ENCODE data around the gene MRPL36. TPM values are rescaled to one million over a fixed set of nuclear protein-coding genes. Genes with fewer than 3 reads are reported as not detected.
"Not testable (repeated sequence)": the region's sequence is repeated elsewhere in the genome, so short reads cannot be mapped to it uniquely, and the experiment has no call there.

The MRPL36 gene
- total RNA-seq = 100 to 1,000 TPM in 2 of 8 experiments, 10 to 100 TPM in 6; 38.8 to 113 (median 66.9) TPM

DNA sequence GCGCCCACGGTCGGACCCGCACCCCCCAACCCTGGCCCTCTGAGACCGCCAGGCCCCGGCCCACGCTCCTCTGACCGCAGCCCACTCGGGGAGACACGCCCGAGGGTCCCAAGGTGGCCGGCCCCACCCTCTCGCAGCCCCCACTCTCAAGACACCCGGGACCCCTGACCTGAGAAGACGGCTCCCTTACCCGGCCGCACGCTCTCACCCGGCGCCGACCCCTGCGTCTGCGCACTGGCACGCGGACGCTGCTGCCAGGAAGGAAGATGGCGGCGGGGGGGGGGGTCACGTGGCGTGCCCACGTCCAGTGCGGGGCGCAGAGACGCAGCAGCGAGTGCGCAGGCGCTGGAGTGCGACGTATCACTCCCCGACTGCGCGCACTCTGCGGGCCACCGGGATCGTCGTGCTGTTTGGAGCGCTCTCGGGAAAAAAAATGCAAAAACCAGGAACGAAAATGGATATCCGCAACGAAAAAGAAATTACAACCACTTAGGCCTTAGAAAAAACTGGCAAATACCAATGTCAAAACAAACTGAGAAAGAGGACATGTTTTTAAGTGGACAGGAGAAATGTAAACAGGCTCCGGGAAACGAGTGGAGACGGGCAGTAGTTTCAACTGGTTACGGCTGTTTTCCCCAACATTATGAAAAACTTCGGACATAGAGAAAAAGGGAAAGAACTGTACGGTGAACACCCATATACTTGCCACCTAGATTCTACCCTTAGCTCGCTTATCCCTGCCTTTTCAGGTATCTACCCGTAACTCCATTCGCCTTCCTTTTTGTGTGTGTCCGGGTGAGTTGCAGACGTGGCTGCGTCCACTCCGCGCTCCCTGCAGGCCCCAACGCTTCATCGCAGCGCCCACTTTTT is at the start of gene MRPL36:
TSS of gene MRPL36 (minus strand) at position 236 of the 870 bp plus-strand sequence. CDS start 902 bp downstream, outside the sequence.
- peak within 1 kb of the TSS; percentile 51 to 99 (median 88) for H3K4me3 ChIP-seq
- peaks cover 3 to 6% of the 10 kb centered on the region in 2 donors for H3K4me1 ChIP-seq (replicated peaks in 1 of 2)
- H3K27ac ChIP-seq = peak within 1 kb of the TSS; percentile 86 to 93
- ATAC-seq (replicated peaks in 6 of 8) = peak; percentile 67 to 88 (median 77)
- in situ Hi-C loops (cut with MboI; ENCODE audit: low pct_unique_long_range_greater_than_20kb in 2 of 9, low sequenced_read_pairs in 9 of 9, unreplicated experiment in 9 of 9) = no loop called here
- WGBS, 10 experiments = 0 to 46% (median 11%) methylated on average over 5 to 26 of the region's 68 CpGs; no CpG with 5 or more reads in 3 of the 10 experiments

DNA sequence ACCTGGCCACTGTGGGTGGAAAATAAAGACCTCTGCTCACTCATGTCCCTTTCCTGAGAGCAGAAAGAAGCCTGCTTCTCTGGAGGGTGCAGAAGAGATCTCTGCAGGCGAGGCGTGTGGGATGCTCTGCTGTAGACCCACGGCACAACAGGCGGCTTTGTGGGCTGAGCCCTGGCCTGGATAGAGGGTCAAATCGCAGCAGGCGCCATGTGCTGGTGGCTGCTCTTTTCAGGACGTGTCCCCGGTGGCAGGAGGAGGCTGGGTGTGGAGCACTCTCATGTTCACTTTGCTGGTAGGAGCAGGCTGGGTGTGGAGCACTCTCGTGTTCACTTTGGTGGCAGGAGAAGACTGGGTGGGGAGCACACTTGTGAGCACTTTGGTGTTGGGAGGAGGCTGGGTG is 48.0 kb upstream of the MRPL36 start:
- in situ Hi-C loops (cut with MboI; ENCODE audit: low pct_unique_long_range_greater_than_20kb in 2 of 9, low sequenced_read_pairs in 9 of 9, unreplicated experiment in 9 of 9) = no loop called here

DNA sequence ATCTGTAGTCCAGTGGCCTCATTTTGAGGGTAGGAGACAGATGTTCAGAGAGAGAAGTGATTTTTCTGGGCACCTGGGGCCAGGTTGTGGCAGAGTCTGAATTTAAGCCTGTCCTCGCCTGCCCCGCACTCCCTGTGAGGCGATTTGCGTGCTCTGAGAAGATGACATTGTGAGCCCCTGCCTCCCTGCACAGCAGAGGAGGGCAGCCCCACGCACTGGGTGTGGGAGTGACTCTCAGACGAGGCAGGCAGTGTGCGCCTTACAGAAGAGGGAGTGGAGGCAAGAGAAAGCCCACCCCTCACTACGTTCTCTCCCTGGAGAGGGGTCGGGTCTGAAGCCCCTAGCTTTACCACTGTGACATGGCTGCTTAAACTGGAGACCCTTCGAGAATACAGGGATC is 47.4 kb upstream of the MRPL36 start:
- ATAC-seq (replicated peaks in 6 of 8) = no peak
- H3K27ac ChIP-seq = no peak overlapping the region
- H3K4me3 ChIP-seq = no peak overlapping the region
- peaks cover 10 to 14% of the 10 kb centered on the region in 2 donors for H3K4me1 ChIP-seq (replicated peaks in 1 of 2)
- in situ Hi-C loops (cut with MboI; ENCODE audit: low pct_unique_long_range_greater_than_20kb in 2 of 9, low sequenced_read_pairs in 9 of 9, unreplicated experiment in 9 of 9) = no loop called here
- WGBS, 10 experiments = 7 to 92% (median 56%) methylated on average over 2 to 7 of the region's 10 CpGs; no CpG with 5 or more reads in 4 of the 10 experiments

More for the DNA sequence above, 48.0 kb upstream of the MRPL36 start:
- 0 to 67% (median 57%) methylated on average over 1 to 5 of the region's 9 CpGs; no CpG with 5 or more reads in 3 of the 10 experiments for WGBS, 10 experiments
- H3K27ac ChIP-seq = no peak overlapping the region
- H3K4me3 ChIP-seq = no peak overlapping the region
- no peak for ATAC-seq (replicated peaks in 6 of 8)
- H3K4me1 ChIP-seq (replicated peaks in 1 of 2) = peaks cover 5 to 10% of the 10 kb centered on the region in 2 donors

DNA sequence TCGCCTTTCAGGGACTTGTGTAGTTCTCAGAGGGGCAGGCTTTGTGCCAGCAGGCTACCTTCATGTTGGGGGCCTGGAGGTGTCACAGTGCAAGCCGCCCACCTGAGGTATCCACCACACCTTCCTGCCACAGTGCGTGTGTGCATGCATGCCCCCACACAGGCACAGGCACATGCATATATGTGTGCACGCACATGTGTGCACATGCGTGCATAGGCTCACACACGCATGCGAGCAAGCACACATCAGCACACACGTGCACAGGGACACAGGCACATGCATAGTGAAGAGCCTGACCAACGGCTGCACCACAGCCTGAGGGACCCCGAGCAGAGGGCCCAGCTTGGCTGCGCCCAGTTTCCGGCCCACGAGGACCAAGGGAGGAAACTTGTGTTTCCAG is 46.9 kb upstream of the MRPL36 start:
- no peak for ATAC-seq (replicated peaks in 6 of 8)
- 20 to 100% (median 77%) methylated on average over 1 to 4 of the region's 13 CpGs; no CpG with 5 or more reads in 6 of the 10 experiments for WGBS, 10 experiments
- in situ Hi-C loops (cut with MboI; ENCODE audit: low pct_unique_long_range_greater_than_20kb in 2 of 9, low sequenced_read_pairs in 9 of 9, unreplicated experiment in 9 of 9) = no loop called here
- H3K4me3 ChIP-seq = no peak overlapping the region
- H3K4me1 ChIP-seq (replicated peaks in 1 of 2) = peaks cover 13 to 16% of the 10 kb centered on the region in 2 donors
- H3K27ac ChIP-seq = no peak overlapping the region

DNA sequence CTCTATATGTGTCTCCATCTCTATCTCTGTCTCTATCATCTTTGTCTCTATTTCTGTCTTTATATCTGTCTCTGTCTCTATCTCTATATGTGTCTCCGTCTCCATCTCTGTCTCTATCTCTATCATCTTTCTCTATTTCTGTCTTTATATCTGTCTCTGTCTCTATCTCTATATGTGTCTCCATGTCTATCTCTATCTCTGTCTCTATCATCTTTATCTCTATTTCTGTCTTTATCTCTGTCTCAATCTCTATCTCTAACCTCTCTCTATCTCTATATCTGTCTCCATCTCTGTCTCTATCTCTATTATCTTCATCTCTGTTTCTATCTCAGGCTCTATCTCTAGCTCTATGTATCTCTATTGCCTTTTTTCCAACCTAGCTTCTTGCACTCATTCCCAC is 46.1 kb upstream of the MRPL36 start:
- H3K27ac ChIP-seq = no peak overlapping the region
- no peak overlapping the region for H3K4me3 ChIP-seq
- WGBS, 10 experiments = 38 to 100% (median 87%) methylated on average over 1 of the region's 1 CpG
- in situ Hi-C loops (cut with MboI; ENCODE audit: low pct_unique_long_range_greater_than_20kb in 2 of 9, low sequenced_read_pairs in 9 of 9, unreplicated experiment in 9 of 9) = no loop called here
- ATAC-seq (replicated peaks in 6 of 8) = no peak
- peaks cover 18% of the 10 kb centered on the region in 2 donors for H3K4me1 ChIP-seq (replicated peaks in 1 of 2)

DNA sequence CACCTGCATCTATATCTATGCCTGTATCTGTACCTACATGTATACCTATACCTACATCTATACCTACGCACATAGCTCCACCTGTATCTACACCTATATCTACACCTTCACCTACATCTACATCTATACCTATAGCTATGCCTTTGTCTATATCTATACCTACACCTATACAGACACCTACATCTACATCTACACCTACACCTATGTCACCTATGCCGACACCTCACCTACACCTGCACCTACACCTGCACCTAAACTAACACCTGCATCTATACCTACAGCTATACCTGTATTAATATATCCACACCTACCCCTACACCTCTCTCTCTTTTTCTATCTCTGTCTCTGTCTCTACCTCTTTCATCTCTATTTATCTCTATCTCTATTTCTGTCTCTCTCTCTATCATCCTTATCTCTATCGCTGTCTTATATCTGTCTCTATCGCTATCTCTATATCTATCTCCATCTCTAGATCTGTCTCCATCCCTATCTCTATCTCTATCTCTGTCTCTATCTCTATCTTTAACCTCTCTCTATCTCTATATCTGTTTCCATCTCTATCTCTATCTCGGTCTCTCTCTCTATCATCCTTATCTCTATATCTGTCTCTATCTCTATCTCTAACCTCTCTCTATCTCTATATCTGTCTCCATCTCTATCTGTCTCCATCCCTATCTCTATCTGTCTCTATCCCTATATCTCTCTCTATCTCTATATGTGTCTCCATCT is 45.2 kb upstream of the MRPL36 start:
- in situ Hi-C loops (cut with MboI; ENCODE audit: low pct_unique_long_range_greater_than_20kb in 2 of 9, low sequenced_read_pairs in 9 of 9, unreplicated experiment in 9 of 9) = no loop called here
- no peak for ATAC-seq (replicated peaks in 6 of 8)
- WGBS, 10 experiments = 84 to 98% (median 93%) methylated on average over 3 to 5 of the region's 5 CpGs
- Histone ChIP-seq H3K27ac (no peak overlapping the region), H3K4me3 (no peak overlapping the region), H3K4me1 (replicated peaks in 1 of 2) (peaks cover 19 to 26% of the 10 kb centered on the region in 2 donors)

DNA sequence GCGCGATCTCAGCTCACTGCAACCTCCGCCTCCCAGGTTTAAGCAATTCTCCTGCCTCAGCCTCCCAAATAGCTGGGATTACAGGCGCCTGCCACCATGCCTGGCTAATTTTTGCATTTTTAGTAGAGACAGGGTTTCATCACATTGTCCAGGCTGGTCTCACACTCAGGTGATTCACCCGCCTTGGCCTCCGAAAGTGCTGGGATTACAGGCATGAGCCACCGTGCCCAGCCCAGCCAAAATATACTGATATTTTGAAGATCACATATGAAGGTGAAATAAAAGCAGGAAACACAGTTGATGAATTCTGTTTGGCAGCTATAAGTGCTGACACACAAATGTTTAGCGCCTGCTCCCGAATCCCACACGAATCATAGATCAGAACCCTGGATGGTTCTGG is 44.1 kb upstream of the MRPL36 start:
- in situ Hi-C loops (cut with MboI; ENCODE audit: low pct_unique_long_range_greater_than_20kb in 2 of 9, low sequenced_read_pairs in 9 of 9, unreplicated experiment in 9 of 9); H3K4me3 ChIP-seq; ATAC-seq (replicated peaks in 6 of 8); H3K27ac ChIP-seq: not testable (repeated sequence)
- WGBS, 10 experiments = 0 to 100% (median 93%) methylated on average over 1 to 5 of the region's 10 CpGs; no CpG with 5 or more reads in 3 of the 10 experiments
- H3K4me1 ChIP-seq (replicated peaks in 1 of 2) = peaks cover 19 to 33% of the 10 kb centered on the region in 2 donors

DNA sequence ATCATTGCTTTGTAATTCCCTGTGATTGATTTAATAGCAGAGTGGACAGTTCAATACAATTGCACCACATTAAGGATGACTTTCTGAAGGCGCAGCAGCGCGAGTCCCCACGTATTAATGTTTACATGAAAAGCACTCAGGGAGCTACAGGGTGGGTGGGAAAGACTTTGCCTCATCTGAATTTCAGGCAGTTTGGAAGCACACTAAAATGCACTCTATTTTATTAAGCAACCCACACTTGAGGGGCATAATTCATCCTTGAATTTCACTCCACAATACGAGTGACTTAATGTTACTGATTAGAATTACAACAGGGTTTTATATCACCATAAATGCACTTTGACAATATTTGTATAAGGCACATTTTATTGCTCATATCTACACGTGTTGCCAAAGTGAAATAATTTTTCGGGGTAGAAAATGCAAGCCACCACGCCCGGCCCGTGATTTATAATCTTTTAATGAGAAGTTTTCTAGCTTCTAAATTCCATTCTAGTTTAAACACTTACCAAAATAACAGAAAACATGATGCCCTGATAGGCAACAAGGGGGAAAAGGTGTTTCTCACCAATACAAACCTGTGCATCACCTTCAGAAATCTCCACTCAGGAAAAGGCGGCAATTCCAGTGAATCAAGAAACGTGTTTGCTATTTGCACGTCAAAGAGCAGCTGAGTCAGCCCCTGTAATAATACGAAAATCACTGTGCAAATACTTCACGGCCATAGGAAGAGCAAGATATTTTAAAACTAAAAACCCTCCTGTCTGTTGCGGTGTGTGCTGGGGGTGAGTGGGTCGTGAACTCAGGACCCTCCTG is 42.6 kb upstream of the MRPL36 start:
- Histone ChIP-seq H3K4me1 (replicated peaks in 1 of 2) (peaks cover 19 to 33% of the 10 kb centered on the region in 2 donors), H3K27ac (no peak overlapping the region), H3K4me3 (no peak overlapping the region)
- in situ Hi-C loops (cut with MboI; ENCODE audit: low pct_unique_long_range_greater_than_20kb in 2 of 9, low sequenced_read_pairs in 9 of 9, unreplicated experiment in 9 of 9) = no loop called here
- 27 to 81% (median 58%) methylated on average over 6 to 15 of the region's 17 CpGs; no CpG with 5 or more reads in 1 of the 10 experiments for WGBS, 10 experiments
- ATAC-seq (replicated peaks in 6 of 8) = peak in 3 of 8 experiments; percentile 34 to 65 (median 63)

DNA sequence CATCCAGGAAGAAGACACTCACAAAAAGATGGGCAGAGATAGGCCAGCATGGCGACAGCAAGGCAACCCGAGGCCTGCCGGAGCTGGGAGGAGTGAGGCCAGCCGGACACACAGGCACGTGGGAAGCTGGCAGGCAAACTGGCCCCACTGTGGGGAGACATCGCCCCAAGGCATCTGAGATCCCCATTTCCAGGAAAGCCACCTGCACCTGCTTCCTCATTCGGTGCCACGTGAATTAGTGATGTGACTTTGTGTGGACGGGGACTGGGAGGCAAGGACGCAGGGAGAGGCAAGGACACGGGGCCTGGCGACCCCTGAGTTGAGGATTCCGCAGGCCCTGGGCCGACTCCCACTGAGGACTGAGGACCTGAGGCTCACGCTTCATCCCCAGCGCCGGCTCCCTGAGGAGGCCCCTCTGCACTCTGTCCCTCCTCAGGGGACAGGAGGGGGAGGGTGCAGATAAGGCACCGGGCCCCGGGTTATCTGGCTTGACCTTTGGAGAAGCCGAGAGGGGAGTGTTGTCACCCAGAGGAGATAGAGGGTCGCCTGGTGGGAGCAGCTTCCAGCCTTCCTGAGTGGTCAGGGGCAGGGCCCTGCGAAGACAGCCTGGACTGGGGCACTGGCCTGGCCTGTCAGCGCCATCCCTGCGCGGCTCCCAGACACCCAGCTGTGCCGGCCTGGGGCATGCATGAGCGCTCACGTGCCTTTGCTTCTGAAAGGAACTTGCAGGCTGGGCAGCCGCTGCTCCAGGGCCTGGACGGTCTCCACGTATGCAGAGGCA is 41.3 kb upstream of the MRPL36 start:
- H3K4me3 ChIP-seq = no peak overlapping the region
- no peak overlapping the region for H3K27ac ChIP-seq
- WGBS, 10 experiments = 23 to 100% (median 80%) methylated on average over 1 to 9 of the region's 31 CpGs; no CpG with 5 or more reads in 3 of the 10 experiments
- peak in 7 of 8 experiments; percentile 70 to 97 (median 94) for ATAC-seq (replicated peaks in 6 of 8)
- peaks cover 19 to 33% of the 10 kb centered on the region in 2 donors for H3K4me1 ChIP-seq (replicated peaks in 1 of 2)
- in situ Hi-C loops (cut with MboI; ENCODE audit: low pct_unique_long_range_greater_than_20kb in 2 of 9, low sequenced_read_pairs in 9 of 9, unreplicated experiment in 9 of 9) = no loop called here

DNA sequence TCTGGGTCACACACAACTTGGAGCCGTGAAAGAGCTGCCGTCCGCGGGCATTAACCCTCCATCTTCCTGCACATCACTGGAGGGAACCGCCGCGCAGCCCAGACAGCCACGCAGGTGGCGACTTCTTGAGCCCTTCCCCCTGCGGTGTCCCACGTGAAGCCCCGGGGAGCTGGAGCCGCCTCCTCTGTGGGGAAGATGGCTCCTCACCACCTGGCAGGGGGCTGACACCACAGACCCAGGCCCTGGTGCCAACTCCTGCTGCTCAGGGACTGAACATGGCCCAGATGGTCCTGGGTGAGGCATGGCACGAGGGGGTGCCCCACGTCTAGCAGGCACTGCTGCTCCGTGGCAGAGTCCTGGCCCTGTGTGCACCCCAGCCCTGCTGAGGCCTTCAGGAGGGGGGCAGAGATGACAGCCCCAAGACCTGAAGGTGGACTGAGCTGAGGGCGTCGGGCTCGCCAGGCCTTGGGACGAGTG is 40.5 kb upstream of the MRPL36 start:
- 48 to 100% (median 96%) methylated on average over 1 to 8 of the region's 20 CpGs; no CpG with 5 or more reads in 7 of the 10 experiments for WGBS, 10 experiments
- ATAC-seq (replicated peaks in 6 of 8) = no peak
- in situ Hi-C loops (cut with MboI; ENCODE audit: low pct_unique_long_range_greater_than_20kb in 2 of 9, low sequenced_read_pairs in 9 of 9, unreplicated experiment in 9 of 9) = no loop called here
- Histone ChIP-seq H3K27ac (no peak overlapping the region), H3K4me1 (replicated peaks in 1 of 2) (peaks cover 24 to 40% of the 10 kb centered on the region in 2 donors), H3K4me3 (no peak overlapping the region)

DNA sequence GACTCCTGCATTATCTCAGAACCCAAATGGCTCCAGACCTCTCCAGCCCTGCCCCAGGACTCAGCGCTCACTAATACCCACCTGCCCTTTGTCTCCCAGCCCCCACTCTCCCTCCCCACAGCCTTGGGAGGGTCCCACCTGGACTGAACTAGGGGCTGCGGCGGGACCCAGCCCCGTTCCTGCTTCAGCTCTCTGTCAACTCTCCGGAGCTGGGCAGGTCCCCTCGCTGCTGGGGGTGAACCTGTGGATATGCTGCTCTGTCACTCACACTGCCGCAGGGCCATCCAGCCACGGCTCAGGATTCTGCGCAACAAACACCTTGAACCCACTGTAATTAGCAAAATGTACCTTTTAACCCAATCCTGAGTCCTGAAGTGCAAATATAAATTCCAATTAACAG is 38.4 kb upstream of the MRPL36 start:
- H3K4me1 ChIP-seq (replicated peaks in 1 of 2) = peaks cover 36 to 51% of the 10 kb centered on the region in 2 donors
- ATAC-seq (replicated peaks in 6 of 8) = no peak
- no peak overlapping the region for H3K4me3 ChIP-seq
- H3K27ac ChIP-seq = no peak overlapping the region
- WGBS, 10 experiments = 29 to 100% (median 78%) methylated on average over 1 to 5 of the region's 9 CpGs; no CpG with 5 or more reads in 4 of the 10 experiments
- in situ Hi-C loops (cut with MboI; ENCODE audit: low pct_unique_long_range_greater_than_20kb in 2 of 9, low sequenced_read_pairs in 9 of 9, unreplicated experiment in 9 of 9) = no loop called here

Measured in motor neuron (in vitro differentiated cells).